OCI-LY1 (cell line): ENCODE results near the gene RD3L.
"Not testable (repeated sequence)": the region's sequence is repeated elsewhere in the genome, so short reads cannot be mapped to it uniquely, and the experiment has no call there.

Experiments used
- EZH2 ChIP-seq: fragments of 200-600 bp; sonication (generic), shearing (Covaris generic); IDR thresholded peaks from 2 replicates; pipeline ENCODE4 v1.8.0; 2017; ENCODE audit warnings: borderline replicate concordance, mixed run types, mild to moderate bottlenecking, antibody characterized with exemption, low read length, moderate library complexity, mixed read lengths
- TF ChIP-seq, protein P1 (sequence below): fragments of 200-600 bp; sonication (generic), shearing (Covaris generic); IDR thresholded peaks from 2 replicates; pipeline ENCODE4 v1.5.1; 2017; ENCODE audit warnings: mild to moderate bottlenecking, antibody characterized with exemption, low read length, moderate library complexity, mixed read lengths

DNA sequence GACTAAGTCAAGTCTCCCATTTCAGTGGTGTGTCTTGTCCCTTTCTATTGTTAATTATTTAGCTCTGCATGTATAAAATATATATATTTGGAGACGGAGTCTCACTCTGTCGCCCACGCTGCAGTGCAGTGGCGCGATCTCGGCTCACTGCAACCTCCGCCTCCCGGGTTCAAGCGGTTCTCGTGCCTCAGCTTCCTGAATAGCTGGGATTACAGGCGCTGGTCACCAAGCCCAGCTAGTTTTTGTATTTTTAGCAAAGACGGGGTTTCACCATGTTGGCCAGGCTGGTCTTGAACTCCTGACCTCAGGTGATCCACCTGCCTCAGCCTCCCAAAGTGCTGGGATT is 20.5 kb downstream of the RD3L start:
- TF ChIP-seq, protein P1, sequence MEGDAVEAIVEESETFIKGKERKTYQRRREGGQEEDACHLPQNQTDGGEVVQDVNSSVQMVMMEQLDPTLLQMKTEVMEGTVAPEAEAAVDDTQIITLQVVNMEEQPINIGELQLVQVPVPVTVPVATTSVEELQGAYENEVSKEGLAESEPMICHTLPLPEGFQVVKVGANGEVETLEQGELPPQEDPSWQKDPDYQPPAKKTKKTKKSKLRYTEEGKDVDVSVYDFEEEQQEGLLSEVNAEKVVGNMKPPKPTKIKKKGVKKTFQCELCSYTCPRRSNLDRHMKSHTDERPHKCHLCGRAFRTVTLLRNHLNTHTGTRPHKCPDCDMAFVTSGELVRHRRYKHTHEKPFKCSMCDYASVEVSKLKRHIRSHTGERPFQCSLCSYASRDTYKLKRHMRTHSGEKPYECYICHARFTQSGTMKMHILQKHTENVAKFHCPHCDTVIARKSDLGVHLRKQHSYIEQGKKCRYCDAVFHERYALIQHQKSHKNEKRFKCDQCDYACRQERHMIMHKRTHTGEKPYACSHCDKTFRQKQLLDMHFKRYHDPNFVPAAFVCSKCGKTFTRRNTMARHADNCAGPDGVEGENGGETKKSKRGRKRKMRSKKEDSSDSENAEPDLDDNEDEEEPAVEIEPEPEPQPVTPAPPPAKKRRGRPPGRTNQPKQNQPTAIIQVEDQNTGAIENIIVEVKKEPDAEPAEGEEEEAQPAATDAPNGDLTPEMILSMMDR = not testable (repeated sequence)
- not testable (repeated sequence) for TF ChIP-seq EZH2
